GM12878 (cell line): Measurements from ENCODE around the gene COL4A4. TPM values are rescaled to one million over a fixed set of nuclear protein-coding genes. Genes with fewer than 3 reads are reported as not detected.

Experiments used
- ATAC-seq: fragments of 200-7000 bp; cut with Tn5 transposase; 3 replicates; pipeline ENCODE4 v1.9.1; 2020; ENCODE audit warnings: mild to moderate bottlenecking, moderate library complexity
- BruUV-seq: library from RNA; stranded (reverse); fragments of 400-500 nt; replicated peaks from 2 replicates; lab custom pipeline; 2021; lab: Mats Ljungman, UMichigan
- CTCF ChIA-PET: fragments of 300-600 bp; sonication (Branson Sonifier 250); formaldehyde crosslinking; extraction: SDS; loops from one replicate; lab custom pipeline; 2021; ENCODE audit warnings: inconsistent platforms; lab: Yijun Ruan, JAX
- POLR2A ChIA-PET: fragments of 350-600 bp; formaldehyde crosslinking; extraction: SDS; loops from one replicate; lab custom pipeline; 2021; ENCODE audit warnings: inconsistent platforms; lab: Charles Lee
- RAD21 ChIA-PET: fragments of 300-600 bp; sonication (Branson Sonifier 250); formaldehyde crosslinking; loops from one replicate; lab custom pipeline; 2023; ENCODE audit warnings: antibody characterized with exemption; ENCODE audit not compliant: unreplicated experiment; lab: Charles Lee
- SMC1A ChIA-PET: fragments of 300-600 bp; sonication (Branson Sonifier 250); formaldehyde crosslinking; loops from one replicate; lab custom pipeline; 2023; ENCODE audit not compliant: unreplicated experiment, uncharacterized antibody; lab: Charles Lee
- DNase-seq: peaks from one replicate; pipeline ENCODE4 v3.0.0-alpha.2; 2011; ENCODE audit warnings: low read depth, low spot score
- FAIRE-seq: peaks from 3 replicates; lab custom pipeline; 2011; peaks lifted over from hg19 to GRCh38; lab: Jason Lieb, UNC
- H2AFZ ChIP-seq: 2 replicates; pipeline ENCODE4 v1.6.0; 2011; ENCODE audit warnings: low read depth, low read length, control low read depth; ENCODE audit not compliant: control insufficient read depth
- H3K27ac ChIP-seq: 2 replicates; pipeline ENCODE4 v1.5.1; 2011; ENCODE audit warnings: control low read depth; ENCODE audit not compliant: control insufficient read depth, insufficient read depth
- H3K27me3 ChIP-seq, 2 experiments: replicated peaks in 1 of 2; 2 replicates each; pipeline versions ENCODE4 v1.6.0 to v1.6.1; 2011; ENCODE audit warnings: low read length in 1 of 2; ENCODE audit not compliant: control insufficient read depth in 2 of 2, insufficient read depth in 2 of 2
- H3K36me3 ChIP-seq, 2 experiments: 2 replicates each; pipeline ENCODE4 v1.5.1; 2011; ENCODE audit warnings: low read length in 1 of 2; ENCODE audit not compliant: control insufficient read depth in 2 of 2, insufficient read depth in 2 of 2
- H3K4me1 ChIP-seq: 2 replicates; pipeline ENCODE4 v1.6.1; 2011; ENCODE audit warnings: mild to moderate bottlenecking, low read length, moderate library complexity, mixed read lengths; ENCODE audit not compliant: control insufficient read depth, insufficient read depth
- H3K4me2 ChIP-seq: 2 replicates; pipeline ENCODE4 v1.6.0; 2011; ENCODE audit warnings: control low read depth; ENCODE audit not compliant: control insufficient read depth, insufficient read depth
- H3K4me3 ChIP-seq: fragments of 200-600 bp; sonication (generic); 2 replicates; pipeline ENCODE4 v1.5.1; 2016
- H3K79me2 ChIP-seq: 2 replicates; pipeline ENCODE4 v1.6.0; 2011; ENCODE audit warnings: low read length; ENCODE audit not compliant: control insufficient read depth, insufficient read depth
- H3K9ac ChIP-seq: 2 replicates; pipeline ENCODE4 v1.8.0; 2011; ENCODE audit warnings: low read length, control low read depth, mixed read lengths; ENCODE audit not compliant: control insufficient read depth, insufficient read depth
- H3K9me3 ChIP-seq: replicated peaks from 3 replicates; pipeline ENCODE4 v1.5.1; 2011; ENCODE audit warnings: mild to moderate bottlenecking, low read length; ENCODE audit not compliant: control insufficient read depth, insufficient read depth
- H4K20me1 ChIP-seq: 2 replicates; pipeline ENCODE4 v1.6.0; 2011; ENCODE audit not compliant: control insufficient read depth, insufficient read depth
- ASH2L ChIP-seq: fragments of 300-600, 200-600 bp; sonication (generic); IDR thresholded peaks from 2 replicates; pipeline ENCODE4 v1.6.1; 2017; ENCODE audit warnings: low read depth, mild to moderate bottlenecking, borderline replicate concordance
- BHLHE40 ChIP-seq, 2 experiments: fragments of 450-650 bp in 1 of 2; IDR thresholded peaks; 2 replicates each; pipeline ENCODE4 v1.6.1; 2011 to 2017; ENCODE audit warnings: low read depth in 2 of 2, borderline replicate concordance in 1 of 2, improper control_type of control experiment in 1 of 2, low read length in 1 of 2, mild to moderate bottlenecking in 1 of 2
- CBX3 ChIP-seq: fragments of 200-600 bp; sonication (generic); IDR thresholded peaks from 2 replicates; pipeline ENCODE4 v1.6.1; 2016; ENCODE audit warnings: low read depth, borderline replicate concordance
- CEBPZ ChIP-seq: fragments of 150-350 bp; IDR thresholded peaks from 2 replicates; pipeline ENCODE4 v1.6.1; 2016; ENCODE audit warnings: low read depth, low read length
- E2F8 ChIP-seq: fragments of 450-650 bp; IDR thresholded peaks from 2 replicates; pipeline ENCODE4 v1.6.1; 2018; ENCODE audit warnings: mild to moderate bottlenecking, low read depth, moderate library complexity; ENCODE audit not compliant: partially characterized antibody
- RB1 ChIP-seq: fragments of 450-650 bp; formaldehyde crosslinking; IDR thresholded peaks from 2 replicates; pipeline ENCODE4 v1.6.1; 2017; ENCODE audit warnings: mild to moderate bottlenecking, borderline replicate concordance
- REST ChIP-seq: IDR thresholded peaks from 2 replicates; pipeline ENCODE4 v1.6.1; 2012; ENCODE audit warnings: mild to moderate bottlenecking, low read depth, low read length
- SIN3A ChIP-seq: IDR thresholded peaks from 2 replicates; pipeline ENCODE4 v1.6.1; 2012; ENCODE audit warnings: low read depth, low read length, improper control_type of control experiment
- ZNF24 ChIP-seq: fragments of 450-650 bp; IDR thresholded peaks from 2 replicates; pipeline ENCODE4 v1.6.1; 2017; ENCODE audit warnings: antibody characterized with exemption, mild to moderate bottlenecking
- WGBS: methylation state at CpG from one replicate; pipeline ENCODE4 v1.1.6; 2016; ENCODE audit warnings: low lambda C conversion rate; ENCODE audit not compliant: insufficient replicate concordance, insufficient coverage; ENCODE audit errors: missing lambda C conversion rate; 5-methylcytosine and 5-hydroxymethylcytosine counted together
- in situ Hi-C: fragments of 300-500 bp; cut with MboI; formaldehyde crosslinking; loops from 9 replicates; pipeline ENCODE4 v1.14.3; 2018; ENCODE audit warnings: mixed read lengths
- intact Hi-C: fragments of 100-400 bp; cut with micrococcal nuclease; formaldehyde crosslinking; loops from one replicate; pipeline ENCODE4 v1.14.2; 2022; ENCODE audit not compliant: unreplicated experiment
- polyA plus RNA-seq, 11 experiments: library from polyadenylated mRNA; depleted of rRNA in 4 of 11; unstranded in 6 of 11; stranded (reverse) in 5 of 11; fragments of >200 nt; fragmentation: Nextera tagmentation in 4 of 11; fragmentation: Illumina TruSeq in 1 of 11; extraction: Ambion mirVana in 4 of 11; extraction: Trizol in 1 of 11; gene quantifications; 1 replicate in 1 of 11; 2 replicates in 10 of 11; pipeline versions ENCODE4 v1.2.1 to v1.2.3, GENCODE V29; 2011 to 2016; ENCODE audit warnings: inconsistent platforms in 2 of 11, missing spikeins in 2 of 11, low read depth in 1 of 11
- total RNA-seq, 4 experiments: library from RNA; depleted of rRNA in 3 of 4; stranded (reverse); fragments of >200 nt in 3 of 4; fragmentation: Illumina TruSeq in 1 of 4; extraction: Trizol in 1 of 4; gene quantifications; 2 replicates each; pipeline versions ENCODE4 v1.2.1 to v1.2.3, GENCODE V29; 2013 to 2021

The COL4A4 gene
- total and polyA plus RNA-seq, 10 of the 15 experiments (the other 5 are each of a cell fraction or from before 2014, with no cell fraction given): 0.19 to 4.0 (median 2.1) TPM

- no peak for TF ChIP-seq E2F8
- no peak for TF ChIP-seq CBX3
- no peak for TF ChIP-seq REST
Measured at GRCh38 chr2:227038550-227039189, 125.3 kb downstream of the COL4A4 start (continued).

- in situ Hi-C loops (no loop called here), intact Hi-C loops (loop anchor here (5.0 kb wide), 1 partner anchor 71 kb away; no protein-coding TSS in a partner anchor)
- Histone ChIP-seq H4K20me1 (no peaks in the 10 kb centered on the region), H3K27me3 (no peaks in the 10 kb centered on the region), H3K4me1 (no peaks in the 10 kb centered on the region), H3K9ac (no peak overlapping the region), H3K4me3 (no peak overlapping the region), H2AFZ (no peak overlapping the region), H3K4me2 (no peak overlapping the region), H3K36me3 (no peaks in the 10 kb centered on the region), H3K79me2 (no peaks in the 10 kb centered on the region), H3K27ac (no peak overlapping the region), H3K9me3 (no peaks in the 10 kb centered on the region)
- FAIRE-seq (no peak), DNase-seq (no peak), ATAC-seq (no peak)
- SMC1A ChIA-PET: interaction anchor here (0.7 to 1.3 kb wide), 2 partner anchors 11 to 198 kb away, joined by 3 read pairs; no protein-coding TSS in a partner anchor
- WGBS: 96% methylated on average over 3 of the region's 3 CpGs
- POLR2A ChIA-PET: no interaction called here
- RAD21 ChIA-PET: no interaction called here
- no TSS peak for BruUV-seq
- CTCF ChIA-PET: interaction anchor here (1.3 kb wide), 2 partner anchors 202 to 234 kb away, joined by 3 to 4 read pairs; no protein-coding TSS in a partner anchor
- TF ChIP-seq CEBPZ (no peak), BHLHE40 (IDR thresholded peaks at IDR 0.05; ENCODE audit: borderline replicate concordance in 1 of 2, low read depth in 2 of 2, low read length in 1 of 2) (no peak), RB1 (no peak), SIN3A (no peak), ZNF24 (no peak), ASH2L (no peak)
Measured at GRCh38 chr2:227036527-227036926, 127.5 kb downstream of the COL4A4 start.
